ENCODE results near the gene METTL25B. TPM values are rescaled to one million over a fixed set of nuclear protein-coding genes. Genes with fewer than 3 reads are reported as not detected.

METTL25B gene
- total and polyA plus RNA-seq, 4 donors, result 6.9 to 13.5 (median 11.5) TPM

DNA sequence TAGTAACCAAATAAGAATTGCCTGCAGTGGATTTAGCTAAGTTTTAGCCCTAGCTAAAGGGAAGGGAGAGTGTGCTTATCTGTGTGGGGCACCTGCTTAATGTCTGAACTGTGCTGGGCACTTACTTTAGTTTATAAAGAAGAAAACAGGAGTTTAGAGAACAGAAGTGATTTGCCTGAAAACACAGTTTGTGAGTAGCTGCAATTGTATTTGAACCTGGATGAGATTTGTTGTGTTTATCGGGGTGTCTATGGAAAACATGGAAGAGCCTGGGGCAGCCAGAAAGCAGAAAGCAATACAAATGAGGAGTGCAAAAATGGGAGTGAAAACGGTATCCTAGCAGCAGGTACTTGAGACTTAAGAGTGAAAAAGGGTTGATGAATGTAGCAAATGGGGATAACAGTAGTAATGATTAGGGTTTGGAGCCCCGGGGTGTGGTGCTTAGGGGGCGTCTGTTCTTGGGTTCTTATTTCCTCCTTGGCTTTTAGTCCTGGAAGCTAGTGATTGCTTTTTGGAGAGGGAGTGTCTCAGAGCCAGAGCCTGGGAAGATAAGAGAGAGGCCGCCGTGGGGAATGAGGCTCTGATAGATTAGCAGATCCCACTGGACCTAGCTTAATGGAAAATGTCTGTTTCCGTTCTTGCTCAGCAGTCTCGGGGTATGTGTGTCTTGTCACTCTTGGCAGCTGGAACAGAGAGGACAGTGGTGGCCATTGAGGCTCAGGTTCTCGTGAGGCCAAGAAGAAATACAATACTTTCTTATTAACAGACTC is 44.6 kb downstream of the METTL25B start:
- H3K9me3 ChIP-seq (ENCODE audit: control insufficient read depth in 4 of 4, low read length in 3 of 4), result no peaks in the 10 kb centered on the region
- H3K4me3 ChIP-seq (ENCODE audit: low read depth in 1 of 3, low read length in 3 of 3), result no peak overlapping the region
- H3K4me1 ChIP-seq (ENCODE audit: control insufficient read depth in 4 of 4, insufficient read depth in 4 of 4, low read length in 3 of 4), result peaks cover 4 to 18% (median 16%) of the 10 kb centered on the region in 4 donors
- WGBS, result 72% methylated on average over 9 of the region's 9 CpGs
- no peak for DNase-seq (ENCODE audit: low spot score)
- TF ChIP-seq NR2F2 (IDR thresholded peaks at IDR 0.05), result peak; percentile 23
- no peak for TF ChIP-seq TAF1 (conservative IDR thresholded peaks at IDR 0.05)
- H3K27me3 ChIP-seq (ENCODE audit: control insufficient read depth in 4 of 4, insufficient read depth in 4 of 4, low read length in 3 of 4), result no peaks in the 10 kb centered on the region
- peaks cover 0 to 7% (median under 1%) of the 10 kb centered on the region in 4 donors for H3K36me3 ChIP-seq (ENCODE audit: control insufficient read depth in 4 of 4, insufficient read depth in 3 of 4, low read depth in 1 of 4, low read length in 3 of 4)
- no peak overlapping the region for H3K27ac ChIP-seq (ENCODE audit: low read depth in 1 of 2, low read length in 2 of 2)
- H3K9ac ChIP-seq (ENCODE audit: low read depth in 1 of 2, low read length in 2 of 2), result no peak overlapping the region

- no peaks in the 10 kb centered on the region for H3K9me3 ChIP-seq (ENCODE audit: control insufficient read depth in 4 of 4, low read length in 3 of 4)
- no peaks in the 10 kb centered on the region for H3K27me3 ChIP-seq (ENCODE audit: control insufficient read depth in 4 of 4, insufficient read depth in 4 of 4, low read length in 3 of 4)
- H3K27ac ChIP-seq (ENCODE audit: low read depth in 1 of 2, low read length in 2 of 2), result no peak overlapping the region
- H3K4me1 ChIP-seq (ENCODE audit: control insufficient read depth in 4 of 4, insufficient read depth in 4 of 4, low read length in 3 of 4), result peaks cover 4 to 14% (median 10%) of the 10 kb centered on the region in 4 donors
- no peak overlapping the region for H3K4me3 ChIP-seq (ENCODE audit: low read depth in 1 of 3, low read length in 3 of 3)
- DNase-seq (ENCODE audit: low spot score), result no peak
- WGBS, result 94% methylated on average over 3 of the region's 3 CpGs
- TF ChIP-seq RAD21 (IDR thresholded peaks at IDR 0.05), result no peak
- TF ChIP-seq FOXA2 (IDR thresholded peaks at IDR 0.05), result no peak
- no peak for TF ChIP-seq GABPA (IDR thresholded peaks at IDR 0.05 in 1 of 2, conservative IDR thresholded peaks at IDR 0.05 in 1 of 2)
- no peak for TF ChIP-seq SP1 (IDR thresholded peaks at IDR 0.05)
- no peak for TF ChIP-seq FOXA1 (IDR thresholded peaks at IDR 0.05)
- TF ChIP-seq JUND (IDR thresholded peaks at IDR 0.05), result no peak
- H3K9ac ChIP-seq (ENCODE audit: low read depth in 1 of 2, low read length in 2 of 2), result no peak overlapping the region
- peaks cover 0 to 7% (median under 1%) of the 10 kb centered on the region in 4 donors for H3K36me3 ChIP-seq (ENCODE audit: control insufficient read depth in 4 of 4, insufficient read depth in 3 of 4, low read depth in 1 of 4, low read length in 3 of 4)
These were observed 45.3 kb downstream of the METTL25B start for GRCh38 chr1:156773607-156774006.

DNA sequence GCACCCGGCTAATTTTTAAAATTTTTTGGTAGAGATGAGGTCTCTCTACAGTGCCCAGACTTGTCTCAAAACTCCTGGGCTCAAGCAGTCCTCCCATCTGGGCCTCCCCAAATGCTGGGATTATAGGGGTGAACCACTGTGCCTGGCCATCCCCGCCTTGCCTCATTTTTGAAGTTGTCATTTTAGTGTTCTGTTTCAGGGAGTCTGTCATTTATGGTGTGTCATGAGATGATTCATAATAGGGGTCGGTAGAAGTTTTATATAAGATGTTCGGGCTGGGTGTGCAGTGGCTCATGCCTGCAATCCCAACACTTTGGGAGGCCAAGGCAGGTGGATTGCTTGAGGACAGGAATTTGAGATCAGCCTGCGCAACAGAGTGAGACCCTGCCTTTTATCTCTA is 47.5 kb downstream of the METTL25B start:
- no peak overlapping the region for H3K4me3 ChIP-seq (ENCODE audit: low read depth in 1 of 3, low read length in 3 of 3)
- no peak overlapping the region for H3K9ac ChIP-seq (ENCODE audit: low read depth in 1 of 2, low read length in 2 of 2)
- TF ChIP-seq, protein P1, sequence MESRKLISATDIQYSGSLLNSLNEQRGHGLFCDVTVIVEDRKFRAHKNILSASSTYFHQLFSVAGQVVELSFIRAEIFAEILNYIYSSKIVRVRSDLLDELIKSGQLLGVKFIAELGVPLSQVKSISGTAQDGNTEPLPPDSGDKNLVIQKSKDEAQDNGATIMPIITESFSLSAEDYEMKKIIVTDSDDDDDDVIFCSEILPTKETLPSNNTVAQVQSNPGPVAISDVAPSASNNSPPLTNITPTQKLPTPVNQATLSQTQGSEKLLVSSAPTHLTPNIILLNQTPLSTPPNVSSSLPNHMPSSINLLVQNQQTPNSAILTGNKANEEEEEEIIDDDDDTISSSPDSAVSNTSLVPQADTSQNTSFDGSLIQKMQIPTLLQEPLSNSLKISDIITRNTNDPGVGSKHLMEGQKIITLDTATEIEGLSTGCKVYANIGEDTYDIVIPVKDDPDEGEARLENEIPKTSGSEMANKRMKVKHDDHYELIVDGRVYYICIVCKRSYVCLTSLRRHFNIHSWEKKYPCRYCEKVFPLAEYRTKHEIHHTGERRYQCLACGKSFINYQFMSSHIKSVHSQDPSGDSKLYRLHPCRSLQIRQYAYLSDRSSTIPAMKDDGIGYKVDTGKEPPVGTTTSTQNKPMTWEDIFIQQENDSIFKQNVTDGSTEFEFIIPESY (IDR thresholded peaks at IDR 0.05), result no peak
- TF ChIP-seq RXRA (IDR thresholded peaks at IDR 0.05), result no peak
- TF ChIP-seq NR2F2 (IDR thresholded peaks at IDR 0.05), result no peak
- no peak for TF ChIP-seq HNF4G (IDR thresholded peaks at IDR 0.05)
- TF ChIP-seq, protein P2, sequence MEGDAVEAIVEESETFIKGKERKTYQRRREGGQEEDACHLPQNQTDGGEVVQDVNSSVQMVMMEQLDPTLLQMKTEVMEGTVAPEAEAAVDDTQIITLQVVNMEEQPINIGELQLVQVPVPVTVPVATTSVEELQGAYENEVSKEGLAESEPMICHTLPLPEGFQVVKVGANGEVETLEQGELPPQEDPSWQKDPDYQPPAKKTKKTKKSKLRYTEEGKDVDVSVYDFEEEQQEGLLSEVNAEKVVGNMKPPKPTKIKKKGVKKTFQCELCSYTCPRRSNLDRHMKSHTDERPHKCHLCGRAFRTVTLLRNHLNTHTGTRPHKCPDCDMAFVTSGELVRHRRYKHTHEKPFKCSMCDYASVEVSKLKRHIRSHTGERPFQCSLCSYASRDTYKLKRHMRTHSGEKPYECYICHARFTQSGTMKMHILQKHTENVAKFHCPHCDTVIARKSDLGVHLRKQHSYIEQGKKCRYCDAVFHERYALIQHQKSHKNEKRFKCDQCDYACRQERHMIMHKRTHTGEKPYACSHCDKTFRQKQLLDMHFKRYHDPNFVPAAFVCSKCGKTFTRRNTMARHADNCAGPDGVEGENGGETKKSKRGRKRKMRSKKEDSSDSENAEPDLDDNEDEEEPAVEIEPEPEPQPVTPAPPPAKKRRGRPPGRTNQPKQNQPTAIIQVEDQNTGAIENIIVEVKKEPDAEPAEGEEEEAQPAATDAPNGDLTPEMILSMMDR (IDR thresholded peaks at IDR 0.05; ENCODE audit: low read depth, low read length, missing input control), result no peak
- TF ChIP-seq, protein P3, sequence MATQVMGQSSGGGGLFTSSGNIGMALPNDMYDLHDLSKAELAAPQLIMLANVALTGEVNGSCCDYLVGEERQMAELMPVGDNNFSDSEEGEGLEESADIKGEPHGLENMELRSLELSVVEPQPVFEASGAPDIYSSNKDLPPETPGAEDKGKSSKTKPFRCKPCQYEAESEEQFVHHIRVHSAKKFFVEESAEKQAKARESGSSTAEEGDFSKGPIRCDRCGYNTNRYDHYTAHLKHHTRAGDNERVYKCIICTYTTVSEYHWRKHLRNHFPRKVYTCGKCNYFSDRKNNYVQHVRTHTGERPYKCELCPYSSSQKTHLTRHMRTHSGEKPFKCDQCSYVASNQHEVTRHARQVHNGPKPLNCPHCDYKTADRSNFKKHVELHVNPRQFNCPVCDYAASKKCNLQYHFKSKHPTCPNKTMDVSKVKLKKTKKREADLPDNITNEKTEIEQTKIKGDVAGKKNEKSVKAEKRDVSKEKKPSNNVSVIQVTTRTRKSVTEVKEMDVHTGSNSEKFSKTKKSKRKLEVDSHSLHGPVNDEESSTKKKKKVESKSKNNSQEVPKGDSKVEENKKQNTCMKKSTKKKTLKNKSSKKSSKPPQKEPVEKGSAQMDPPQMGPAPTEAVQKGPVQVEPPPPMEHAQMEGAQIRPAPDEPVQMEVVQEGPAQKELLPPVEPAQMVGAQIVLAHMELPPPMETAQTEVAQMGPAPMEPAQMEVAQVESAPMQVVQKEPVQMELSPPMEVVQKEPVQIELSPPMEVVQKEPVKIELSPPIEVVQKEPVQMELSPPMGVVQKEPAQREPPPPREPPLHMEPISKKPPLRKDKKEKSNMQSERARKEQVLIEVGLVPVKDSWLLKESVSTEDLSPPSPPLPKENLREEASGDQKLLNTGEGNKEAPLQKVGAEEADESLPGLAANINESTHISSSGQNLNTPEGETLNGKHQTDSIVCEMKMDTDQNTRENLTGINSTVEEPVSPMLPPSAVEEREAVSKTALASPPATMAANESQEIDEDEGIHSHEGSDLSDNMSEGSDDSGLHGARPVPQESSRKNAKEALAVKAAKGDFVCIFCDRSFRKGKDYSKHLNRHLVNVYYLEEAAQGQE (IDR thresholded peaks at IDR 0.05), result no peak
- no peak for TF ChIP-seq SP1 (IDR thresholded peaks at IDR 0.05)
- no peak for TF ChIP-seq GABPA (IDR thresholded peaks at IDR 0.05 in 1 of 2, conservative IDR thresholded peaks at IDR 0.05 in 1 of 2)
- TF ChIP-seq HNF4A (conservative IDR thresholded peaks at IDR 0.05), result no peak
- WGBS, result 90% methylated on average over 5 of the region's 5 CpGs
- no peaks in the 10 kb centered on the region for H3K9me3 ChIP-seq (ENCODE audit: control insufficient read depth in 4 of 4, low read length in 3 of 4)
- H3K4me1 ChIP-seq (ENCODE audit: control insufficient read depth in 4 of 4, insufficient read depth in 4 of 4, low read length in 3 of 4), result peaks cover 0 to 2% (median 1%) of the 10 kb centered on the region in 4 donors
- H3K27ac ChIP-seq (ENCODE audit: low read depth in 1 of 2, low read length in 2 of 2), result no peak overlapping the region
- peaks cover 0 to 7% (median under 1%) of the 10 kb centered on the region in 4 donors for H3K36me3 ChIP-seq (ENCODE audit: control insufficient read depth in 4 of 4, insufficient read depth in 3 of 4, low read depth in 1 of 4, low read length in 3 of 4)
- no peaks in the 10 kb centered on the region for H3K27me3 ChIP-seq (ENCODE audit: control insufficient read depth in 4 of 4, insufficient read depth in 4 of 4, low read length in 3 of 4)
- DNase-seq (ENCODE audit: low spot score), result no peak

All from liver (tissue), 9 donors.